Smooth muscle cell (in vitro differentiated cells): ENCODE measurements around the gene POMT2. TPM values are rescaled to one million over a fixed set of nuclear protein-coding genes. Genes with fewer than 3 reads are reported as not detected.

ENCODE experiments used
- DNase-seq: peaks from one replicate; lab custom pipeline; 2025; ENCODE audit not compliant: unreplicated experiment; lab: John Stamatoyannopoulos, UW
- H2AFZ ChIP-seq: fragments of 200-600 bp; sonication (generic); 2 replicates; pipeline ENCODE4 v1.6.0; 2016; ENCODE audit warnings: antibody characterized with exemption, low read depth, mild to moderate bottlenecking
- H3F3A ChIP-seq: fragments of 200-600 bp; sonication (generic); 2 replicates; pipeline ENCODE4 v1.6.0; 2017; ENCODE audit warnings: antibody characterized with exemption, low read depth
- H3K27ac ChIP-seq: fragments of 200-600 bp; sonication (generic); 2 replicates; pipeline ENCODE4 v1.5.1; 2016; ENCODE audit warnings: low read depth, mild to moderate bottlenecking
- H3K27me3 ChIP-seq: fragments of 200-600 bp; sonication (generic); 2 replicates; pipeline ENCODE4 v1.6.1; 2016; ENCODE audit warnings: low read depth, mild to moderate bottlenecking
- H3K36me3 ChIP-seq: fragments of 200-600 bp; sonication (generic); 2 replicates; pipeline ENCODE4 v1.5.1; 2016; ENCODE audit warnings: low read depth
- H3K4me1 ChIP-seq: fragments of 200-600 bp; sonication (generic); 2 replicates; pipeline ENCODE4 v1.5.1; 2016; ENCODE audit warnings: low read depth
- H3K4me2 ChIP-seq: fragments of 200-600 bp; sonication (generic); 2 replicates; pipeline ENCODE4 v1.6.0; 2016; ENCODE audit warnings: mild to moderate bottlenecking
- H3K4me3 ChIP-seq: fragments of 200-600 bp; sonication (generic); 2 replicates; pipeline ENCODE4 v1.5.1; 2016; ENCODE audit warnings: mild to moderate bottlenecking
- H3K79me2 ChIP-seq: fragments of 200-600 bp; sonication (generic); 2 replicates; pipeline ENCODE4 v1.6.0; 2016; ENCODE audit warnings: low read depth, mild to moderate bottlenecking
- H3K9ac ChIP-seq: fragments of 200-600 bp; sonication (generic); 2 replicates; pipeline ENCODE4 v1.6.0; 2016; ENCODE audit warnings: low read depth
- H3K9me3 ChIP-seq: fragments of 200-600 bp; sonication (generic); replicated peaks from 2 replicates; pipeline ENCODE4 v1.5.1; 2016; ENCODE audit warnings: low read depth
- H4K20me1 ChIP-seq: fragments of 200-600 bp; sonication (generic); 2 replicates; pipeline ENCODE4 v1.6.0; 2016; ENCODE audit warnings: low read depth
- WGBS: methylation state at CpG from one replicate; pipeline ENCODE4 v1.1.7; 2016; ENCODE audit warnings: low lambda C conversion rate; 5-methylcytosine and 5-hydroxymethylcytosine counted together
- polyA plus RNA-seq: library from polyadenylated mRNA; unstranded; fragments of >200 nt; fragmentation: Nextera tagmentation; extraction: Ambion mirVana; gene quantifications from 2 replicates; pipeline ENCODE4 v1.2.1, GENCODE V29; 2016
- total RNA-seq: library from RNA; depleted of rRNA; stranded (reverse); fragments of >200 nt; gene quantifications from 2 replicates; pipeline ENCODE4 v1.2.3, GENCODE V29; 2014
- TF ChIP-seq, protein P1 (sequence below): fragments of 200-600 bp; sonication (generic); IDR thresholded peaks from 2 replicates; pipeline ENCODE4 v1.5.1; 2017; ENCODE audit warnings: borderline replicate concordance, mild to moderate bottlenecking, antibody characterized with exemption; ENCODE audit not compliant: insufficient read depth, poor library complexity, severe bottlenecking

POMT2 gene
- total and polyA plus RNA-seq, 2 experiments from 2014 or later = 15.9 to 39.8 TPM

DNA sequence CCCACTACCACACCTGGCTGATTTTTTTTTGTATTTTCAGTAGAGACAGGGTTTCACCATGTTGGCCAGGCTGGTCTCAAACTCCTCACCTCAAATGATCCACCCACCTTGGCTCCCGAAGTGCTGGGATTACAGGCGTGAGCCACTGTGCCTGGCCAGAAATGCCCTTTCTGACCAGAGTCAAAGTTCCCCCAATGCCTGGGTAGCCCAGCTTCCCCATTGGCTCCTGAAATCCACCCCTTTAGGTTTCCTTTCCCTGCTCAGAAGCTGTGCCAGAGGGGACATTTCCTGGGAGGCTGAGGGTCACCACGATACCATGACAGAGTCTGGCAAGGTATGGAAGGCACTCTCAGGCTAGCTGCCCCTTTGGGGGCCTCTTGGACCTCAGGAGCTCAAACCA, 3.6 kb upstream of the POMT2 start:
- H3K4me3 ChIP-seq = no peak overlapping the region
- WGBS = 96% methylated on average over 3 of the region's 3 CpGs
- H3K4me1 ChIP-seq = peaks cover 11% of the 10 kb centered on the region
- H2AFZ ChIP-seq = no peak overlapping the region
- H4K20me1 ChIP-seq = no peaks in the 10 kb centered on the region
- DNase-seq = no peak
- TF ChIP-seq, protein P1, sequence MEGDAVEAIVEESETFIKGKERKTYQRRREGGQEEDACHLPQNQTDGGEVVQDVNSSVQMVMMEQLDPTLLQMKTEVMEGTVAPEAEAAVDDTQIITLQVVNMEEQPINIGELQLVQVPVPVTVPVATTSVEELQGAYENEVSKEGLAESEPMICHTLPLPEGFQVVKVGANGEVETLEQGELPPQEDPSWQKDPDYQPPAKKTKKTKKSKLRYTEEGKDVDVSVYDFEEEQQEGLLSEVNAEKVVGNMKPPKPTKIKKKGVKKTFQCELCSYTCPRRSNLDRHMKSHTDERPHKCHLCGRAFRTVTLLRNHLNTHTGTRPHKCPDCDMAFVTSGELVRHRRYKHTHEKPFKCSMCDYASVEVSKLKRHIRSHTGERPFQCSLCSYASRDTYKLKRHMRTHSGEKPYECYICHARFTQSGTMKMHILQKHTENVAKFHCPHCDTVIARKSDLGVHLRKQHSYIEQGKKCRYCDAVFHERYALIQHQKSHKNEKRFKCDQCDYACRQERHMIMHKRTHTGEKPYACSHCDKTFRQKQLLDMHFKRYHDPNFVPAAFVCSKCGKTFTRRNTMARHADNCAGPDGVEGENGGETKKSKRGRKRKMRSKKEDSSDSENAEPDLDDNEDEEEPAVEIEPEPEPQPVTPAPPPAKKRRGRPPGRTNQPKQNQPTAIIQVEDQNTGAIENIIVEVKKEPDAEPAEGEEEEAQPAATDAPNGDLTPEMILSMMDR = no peak
- no peak overlapping the region for H3K27ac ChIP-seq
- no peak overlapping the region for H3K4me2 ChIP-seq
- peaks cover 3% of the 10 kb centered on the region for H3K79me2 ChIP-seq
- no peaks in the 10 kb centered on the region for H3K27me3 ChIP-seq
- peaks cover 3% of the 10 kb centered on the region for H3F3A ChIP-seq
- H3K9me3 ChIP-seq = no peaks in the 10 kb centered on the region
- H3K9ac ChIP-seq = no peak overlapping the region
- H3K36me3 ChIP-seq = no peaks in the 10 kb centered on the region

DNA sequence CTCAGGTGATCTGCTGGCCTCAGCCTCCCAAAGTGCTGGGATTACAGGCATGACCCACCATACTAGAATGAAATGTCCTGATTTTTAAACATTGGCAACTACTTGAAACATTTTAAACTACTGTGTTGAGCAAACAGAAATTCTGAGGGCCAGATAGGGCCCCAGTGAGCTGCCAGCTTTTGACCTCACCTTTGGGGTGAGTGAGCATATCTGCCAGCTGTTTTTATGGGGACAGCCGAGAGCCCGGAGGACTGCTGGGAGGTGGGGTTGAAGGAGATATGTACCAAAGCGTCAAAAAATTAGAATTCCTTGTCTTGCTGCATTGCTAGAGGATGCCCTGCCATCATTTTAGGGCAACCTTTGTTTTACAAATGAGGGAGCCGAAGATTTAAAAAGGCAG, 2.9 kb upstream of the POMT2 start:
- H3F3A ChIP-seq = peaks cover 3% of the 10 kb centered on the region
- peaks cover 11% of the 10 kb centered on the region for H3K4me1 ChIP-seq
- no peak overlapping the region for H3K27ac ChIP-seq
- H2AFZ ChIP-seq = no peak overlapping the region
- no peaks in the 10 kb centered on the region for H3K27me3 ChIP-seq
- no peaks in the 10 kb centered on the region for H4K20me1 ChIP-seq
- H3K36me3 ChIP-seq = no peaks in the 10 kb centered on the region
- H3K4me2 ChIP-seq = no peak overlapping the region
- WGBS = 96% methylated on average over 4 of the region's 4 CpGs
- TF ChIP-seq, protein P1 = no peak
- H3K9me3 ChIP-seq = no peaks in the 10 kb centered on the region
- no peak overlapping the region for H3K4me3 ChIP-seq
- H3K79me2 ChIP-seq = peaks cover 9% of the 10 kb centered on the region
- H3K9ac ChIP-seq = no peak overlapping the region
- no peak for DNase-seq

DNA sequence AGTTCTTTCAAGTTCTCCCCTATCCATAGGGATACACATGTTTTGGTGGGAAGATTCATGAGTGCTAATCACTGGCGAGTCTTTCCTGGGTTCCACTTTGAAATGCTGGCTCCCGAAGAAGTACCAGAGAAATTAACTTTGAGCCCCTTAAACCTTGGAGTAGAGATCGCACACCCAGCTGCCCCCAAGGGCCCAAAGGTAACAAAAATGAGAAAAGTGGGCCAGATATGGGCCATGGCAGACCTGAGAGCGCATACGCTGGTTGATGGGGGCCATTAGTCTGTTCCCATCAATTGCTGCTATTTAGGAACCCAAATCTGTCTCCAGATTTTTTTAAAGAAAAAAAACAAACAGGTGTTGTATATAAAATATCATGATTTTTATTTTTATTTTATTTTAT, 2.3 kb upstream of the POMT2 start:
- Histone ChIP-seq H4K20me1 (no peaks in the 10 kb centered on the region), H3K79me2 (peaks cover 15% of the 10 kb centered on the region), H3K27ac (no peak overlapping the region), H2AFZ (no peak overlapping the region), H3K4me1 (peaks cover 11% of the 10 kb centered on the region), H3K4me3 (no peak overlapping the region), H3F3A (peaks cover 3% of the 10 kb centered on the region), H3K36me3 (no peaks in the 10 kb centered on the region), H3K9ac (no peak overlapping the region), H3K27me3 (no peaks in the 10 kb centered on the region), H3K9me3 (no peaks in the 10 kb centered on the region), H3K4me2 (no peak overlapping the region)
- WGBS = 98% methylated on average over 5 of the region's 5 CpGs
- TF ChIP-seq, protein P1 = no peak
- DNase-seq = no peak

DNA sequence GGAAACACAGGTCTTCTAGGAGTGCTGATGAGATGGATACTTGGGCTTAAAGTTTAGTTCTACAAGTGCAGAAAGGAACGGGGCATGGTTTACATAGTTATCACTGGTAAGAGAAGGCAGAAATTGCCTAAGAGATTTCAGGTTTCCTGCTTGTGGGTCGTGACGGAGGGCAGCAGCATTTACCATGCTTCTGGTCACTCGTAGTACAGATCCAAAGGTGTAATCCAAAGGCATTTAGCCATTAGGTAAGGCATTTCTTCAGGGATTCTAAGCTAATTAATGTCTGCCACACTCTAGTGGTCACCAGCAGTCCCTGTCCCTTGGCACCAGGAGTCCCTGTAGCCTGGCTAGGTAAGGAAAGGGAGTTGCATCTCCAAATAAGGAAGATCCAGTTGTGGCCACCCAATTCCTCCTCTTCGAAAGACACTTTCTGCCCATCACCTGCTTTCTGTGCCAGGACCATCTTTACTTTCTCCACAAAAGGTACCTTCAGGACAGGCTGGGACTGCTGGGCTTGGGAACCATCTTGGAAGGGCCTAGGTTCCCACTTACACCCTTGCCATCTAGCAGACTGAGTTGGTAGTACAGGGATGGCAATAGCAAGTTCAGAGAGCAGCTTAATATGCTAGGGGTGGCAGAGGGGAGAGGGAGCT, 1.7 kb upstream of the POMT2 start:
- 69% methylated on average over 5 of the region's 5 CpGs for WGBS
- Histone ChIP-seq H2AFZ (peak overlapping the region; percentile 95), H3K9ac (peak overlapping the region; percentile 87), H3F3A (peaks cover 3% of the 10 kb centered on the region), H3K4me2 (peak overlapping the region; percentile 98), H3K4me3 (peak overlapping the region; percentile 98), H3K27me3 (no peaks in the 10 kb centered on the region), H3K27ac (no peak overlapping the region), H3K36me3 (no peaks in the 10 kb centered on the region), H3K9me3 (no peaks in the 10 kb centered on the region), H4K20me1 (no peaks in the 10 kb centered on the region), H3K4me1 (peaks cover 11% of the 10 kb centered on the region), H3K79me2 (peaks cover 20% of the 10 kb centered on the region)
- no peak for DNase-seq
- TF ChIP-seq, protein P1 = no peak
